GM21367 (cell line): ENCODE data around the gene MYO1D.
A peak's percentile ranks its signal among the peaks of the same experiment; 100 is the strongest.
"Not testable (repeated sequence)": the region's sequence is repeated elsewhere in the genome, so short reads cannot be mapped to it uniquely, and the experiment has no call there.

Experiments
- ATAC-seq: cut with Tn5 transposase; IDR thresholded peaks from one replicate; pipeline ENCODE4 v1.9.1; 2021; ENCODE audit not compliant: unreplicated experiment

The MYO1D gene

GRCh38 chr17:32896647-32897258, 19.8 kb upstream of the MYO1D start:
- no peak for ATAC-seq

GRCh38 chr17:32894245-32894644, 17.3 kb upstream of the MYO1D start:
- ATAC-seq = no peak

- ATAC-seq = not testable (repeated sequence)
Measured at GRCh38 chr17:32887410-32887809, 10.5 kb upstream of the MYO1D start.

- ATAC-seq = not testable (repeated sequence)
Measured at GRCh38 chr17:32886951-32887350, 10.0 kb upstream of the MYO1D start.

GRCh38 chr17:32882734-32883133, 5.8 kb upstream of the MYO1D start:
- ATAC-seq = no peak

GRCh38 chr17:32882029-32882428, 5.1 kb upstream of the MYO1D start:
- no peak for ATAC-seq

GRCh38 chr17:32880671-32881453, 3.9 kb upstream of the MYO1D start:
- ATAC-seq = no peak

GRCh38 chr17:32879134-32879533, 2.2 kb upstream of the MYO1D start:
- ATAC-seq = no peak

- ATAC-seq = no peak
Measured at GRCh38 chr17:32878211-32878610, 1.3 kb upstream of the MYO1D start.

- ATAC-seq = peak; percentile 69
Measured at GRCh38 chr17:32877164-32877764, 340 bp upstream of the MYO1D start.

- no peak for ATAC-seq
Measured at GRCh38 chr17:32875923-32876416, 954 bp downstream of the MYO1D start.

GRCh38 chr17:32875230-32875917, 1.6 kb downstream of the MYO1D start:
- no peak for ATAC-seq

- ATAC-seq = no peak
Measured at GRCh38 chr17:32873114-32873513, 3.8 kb downstream of the MYO1D start.

- no peak for ATAC-seq
Measured at GRCh38 chr17:32871746-32872145, 5.2 kb downstream of the MYO1D start.

- no peak for ATAC-seq
Measured at GRCh38 chr17:32870969-32871368, 6.0 kb downstream of the MYO1D start.

GRCh38 chr17:32870027-32870670, 6.8 kb downstream of the MYO1D start:
- no peak for ATAC-seq

- ATAC-seq = no peak
Measured at GRCh38 chr17:32869345-32870026, 7.4 kb downstream of the MYO1D start.

- ATAC-seq = no peak
Measured at GRCh38 chr17:32865141-32865540, 11.8 kb downstream of the MYO1D start.

- ATAC-seq = no peak
Measured at GRCh38 chr17:32863559-32863958, 13.4 kb downstream of the MYO1D start.

GRCh38 chr17:32862940-32863339, 14.0 kb downstream of the MYO1D start:
- no peak for ATAC-seq
